Astrocyte (in vitro differentiated cells and primary cell): ENCODE results near the gene S100A16. TPM values are rescaled to one million over a fixed set of nuclear protein-coding genes. Genes with fewer than 3 reads are reported as not detected.

Experiments
- DNase-seq: peaks from one replicate; pipeline ENCODE4 v3.0.0-alpha.2; 2010; ENCODE audit warnings: low read depth
- FAIRE-seq: peaks from 2 replicates; lab custom pipeline; 2011; peaks lifted over from hg19 to GRCh38; lab: Jason Lieb, UNC
- H2AFZ ChIP-seq: 2 replicates; pipeline ENCODE4 v1.6.0; 2012; ENCODE audit warnings: low read depth, low read length, inconsistent platforms
- H3K27ac ChIP-seq: 2 replicates; pipeline ENCODE4 v1.5.1; 2011; ENCODE audit warnings: low read depth, low read length, inconsistent platforms
- H3K27me3 ChIP-seq: 2 replicates; pipeline ENCODE4 v1.6.0; 2011; ENCODE audit warnings: low read length, inconsistent platforms; ENCODE audit not compliant: insufficient read depth
- H3K36me3 ChIP-seq: 2 replicates; pipeline ENCODE4 v1.5.1; 2011; ENCODE audit warnings: low read length, inconsistent platforms; ENCODE audit not compliant: insufficient read depth
- H3K4me1 ChIP-seq: 2 replicates; pipeline ENCODE4 v1.5.1; 2011; ENCODE audit warnings: low read length, inconsistent platforms; ENCODE audit not compliant: insufficient read depth
- H3K4me2 ChIP-seq: 2 replicates; pipeline ENCODE4 v1.6.0; 2012; ENCODE audit warnings: low read length, inconsistent platforms
- H3K4me3 ChIP-seq: 2 replicates; pipeline ENCODE4 v1.5.1; 2011; ENCODE audit warnings: low read depth, mild to moderate bottlenecking, low read length, inconsistent platforms; ENCODE audit not compliant: insufficient read depth
- H3K79me2 ChIP-seq: 2 replicates; pipeline ENCODE4 v1.6.0; 2012; ENCODE audit warnings: mild to moderate bottlenecking, low read length, inconsistent platforms; ENCODE audit not compliant: insufficient read depth
- H3K9ac ChIP-seq: 2 replicates; pipeline ENCODE4 v1.6.0; 2012; ENCODE audit warnings: mild to moderate bottlenecking, low read length, inconsistent platforms
- H3K9me3 ChIP-seq: 2 replicates; pipeline ENCODE4 v1.5.1; 2012; ENCODE audit warnings: low read depth, mild to moderate bottlenecking, low read length, inconsistent platforms; ENCODE audit not compliant: insufficient read depth
- H4K20me1 ChIP-seq: 2 replicates; pipeline ENCODE4 v1.6.0; 2012; ENCODE audit warnings: low read length, inconsistent platforms; ENCODE audit not compliant: insufficient read depth
- H3K27ac Mint-ChIP-seq: one replicate; pipeline ENCODE4 v1.8.0; 2021; ENCODE audit warnings: mild to moderate bottlenecking, mixed read lengths; ENCODE audit not compliant: unreplicated experiment
- H3K27me3 Mint-ChIP-seq: one replicate; pipeline ENCODE4 v1.8.0; 2021; ENCODE audit warnings: low read depth, mixed read lengths; ENCODE audit not compliant: unreplicated experiment
- H3K36me3 Mint-ChIP-seq: one replicate; pipeline ENCODE4 v1.8.0; 2021; ENCODE audit warnings: low read depth, mixed read lengths; ENCODE audit not compliant: unreplicated experiment
- H3K4me1 Mint-ChIP-seq: one replicate; pipeline ENCODE4 v1.8.0; 2021; ENCODE audit warnings: low read depth, mixed read lengths; ENCODE audit not compliant: unreplicated experiment
- H3K4me3 Mint-ChIP-seq: one replicate; pipeline ENCODE4 v1.8.0; 2021; ENCODE audit warnings: mild to moderate bottlenecking, moderate library complexity, mixed read lengths; ENCODE audit not compliant: unreplicated experiment
- H3K9me3 Mint-ChIP-seq: one replicate; pipeline ENCODE4 v1.8.0; 2021; ENCODE audit warnings: mild to moderate bottlenecking, mixed read lengths; ENCODE audit not compliant: unreplicated experiment
- EZH2 ChIP-seq: IDR thresholded peaks from 2 replicates; pipeline ENCODE4 v1.6.1; 2012; ENCODE audit warnings: mild to moderate bottlenecking, low read length, inconsistent platforms; ENCODE audit not compliant: insufficient read depth
- total RNA-seq: library from RNA; stranded (reverse); gene quantifications from 2 replicates; pipeline ENCODE4 v1.2.1, GENCODE V29; 2021
- TF ChIP-seq, protein P1 (sequence below): IDR thresholded peaks from 2 replicates; pipeline ENCODE4 v1.5.1; 2011; ENCODE audit warnings: low read depth, mild to moderate bottlenecking, inconsistent platforms, low read length, moderate library complexity; ENCODE audit not compliant: insufficient read depth

S100A16 gene
- total RNA-seq, 1 donor from 2014 or later, result 54.4 TPM

DNA sequence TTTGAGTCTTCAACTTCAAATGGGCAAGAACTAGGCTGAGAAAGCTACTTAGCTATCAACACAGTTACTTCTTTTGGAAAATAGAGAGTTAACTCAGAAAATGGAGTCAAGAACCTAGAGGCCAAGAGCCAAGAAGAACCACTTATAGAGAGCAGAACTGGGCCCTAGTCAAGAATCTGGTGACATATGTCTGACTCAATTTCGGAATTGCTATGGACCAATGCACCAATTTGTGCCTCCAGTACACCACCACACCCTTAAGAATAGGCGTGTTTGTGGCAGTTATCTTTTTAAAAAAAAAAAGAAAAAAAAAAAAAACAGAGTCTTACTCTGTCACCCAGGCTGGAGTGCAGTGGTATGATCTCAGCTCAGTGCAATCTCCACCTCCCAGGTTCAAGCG lies 55.1 kb downstream of the S100A16 start:
- Mint-ChIP-seq H3K27me3 (no peaks in the 10 kb centered on the region), H3K4me1 (peaks cover 12% of the 10 kb centered on the region), H3K4me3 (no peak overlapping the region), H3K9me3 (peaks cover 5% of the 10 kb centered on the region), H3K27ac (no peak overlapping the region), H3K36me3 (no peaks in the 10 kb centered on the region)
- FAIRE-seq, result no peak
- Histone ChIP-seq H3K36me3 (no peaks in the 10 kb centered on the region), H3K4me3 (no peak overlapping the region), H3K27ac (no peak overlapping the region), H3K27me3 (no peaks in the 10 kb centered on the region), H2AFZ (no peak overlapping the region), H3K9ac (no peak overlapping the region), H3K4me1 (peaks cover 3% of the 10 kb centered on the region), H3K4me2 (no peak overlapping the region), H3K9me3 (no peaks in the 10 kb centered on the region), H3K79me2 (no peaks in the 10 kb centered on the region), H4K20me1 (no peaks in the 10 kb centered on the region)
- no peak for DNase-seq
- TF ChIP-seq, protein P1, sequence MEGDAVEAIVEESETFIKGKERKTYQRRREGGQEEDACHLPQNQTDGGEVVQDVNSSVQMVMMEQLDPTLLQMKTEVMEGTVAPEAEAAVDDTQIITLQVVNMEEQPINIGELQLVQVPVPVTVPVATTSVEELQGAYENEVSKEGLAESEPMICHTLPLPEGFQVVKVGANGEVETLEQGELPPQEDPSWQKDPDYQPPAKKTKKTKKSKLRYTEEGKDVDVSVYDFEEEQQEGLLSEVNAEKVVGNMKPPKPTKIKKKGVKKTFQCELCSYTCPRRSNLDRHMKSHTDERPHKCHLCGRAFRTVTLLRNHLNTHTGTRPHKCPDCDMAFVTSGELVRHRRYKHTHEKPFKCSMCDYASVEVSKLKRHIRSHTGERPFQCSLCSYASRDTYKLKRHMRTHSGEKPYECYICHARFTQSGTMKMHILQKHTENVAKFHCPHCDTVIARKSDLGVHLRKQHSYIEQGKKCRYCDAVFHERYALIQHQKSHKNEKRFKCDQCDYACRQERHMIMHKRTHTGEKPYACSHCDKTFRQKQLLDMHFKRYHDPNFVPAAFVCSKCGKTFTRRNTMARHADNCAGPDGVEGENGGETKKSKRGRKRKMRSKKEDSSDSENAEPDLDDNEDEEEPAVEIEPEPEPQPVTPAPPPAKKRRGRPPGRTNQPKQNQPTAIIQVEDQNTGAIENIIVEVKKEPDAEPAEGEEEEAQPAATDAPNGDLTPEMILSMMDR, result no peak
- no peak for TF ChIP-seq EZH2

Other genes starting within 250 kb of the S100A16 start
- gene S100A12, start 237.5 kb downstream of the S100A16 start, total RNA-seq, result not detected in 2 replicates
- gene S100A8, start 222.1 kb downstream of the S100A16 start, total RNA-seq, result not detected in 2 replicates
- not detected in 2 replicates for gene S100A7A, start 196.6 kb downstream of the S100A16 start, total RNA-seq
- not detected in 2 replicates for gene S100A7, start 152.5 kb downstream of the S100A16 start, total RNA-seq
- 74.4 and 125 TPM in 2 replicates for gene S100A6, start 77.1 kb downstream of the S100A16 start, total RNA-seq
- gene S100A5, start 72.2 kb downstream of the S100A16 start, total RNA-seq, result 0.39 TPM in 1 of 2 replicates, not detected in the other
- gene S100A4, start 67.3 kb downstream of the S100A16 start, total RNA-seq, result 58.5 and 69.3 TPM in 2 replicates
- 12.8 and 14.6 TPM in 2 replicates for gene S100A3, start 63.9 kb downstream of the S100A16 start, total RNA-seq
- gene S100A2, start 47.3 kb downstream of the S100A16 start, total RNA-seq, result 3.0 and 3.8 TPM in 2 replicates
- gene S100A14, start 3.2 kb upstream of the S100A16 start, total RNA-seq, result 0.38 and 0.57 TPM in 2 replicates
- gene S100A13, start 14.4 kb upstream of the S100A16 start, total RNA-seq, result 134 and 172 TPM in 2 replicates
- gene S100A1, start 15.3 kb upstream of the S100A16 start, total RNA-seq, result 1.7 and 4.1 TPM in 2 replicates
- 46.7 and 56.4 TPM in 2 replicates for gene CHTOP, start 20.9 kb upstream of the S100A16 start, total RNA-seq
- gene SNAPIN, start 45.6 kb upstream of the S100A16 start, total RNA-seq, result 27.4 and 31.3 TPM in 2 replicates
- gene ILF2, start 57.9 kb upstream of the S100A16 start, total RNA-seq, result 176 and 185 TPM in 2 replicates
- gene NPR1, start 65.6 kb upstream of the S100A16 start, total RNA-seq, result 0.07 and 0.11 TPM in 2 replicates
- gene INTS3, start 114.9 kb upstream of the S100A16 start, total RNA-seq, result 39.5 and 40.2 TPM in 2 replicates
- 5.9 and 8.5 TPM in 2 replicates for gene SLC27A3, start 162.3 kb upstream of the S100A16 start, total RNA-seq